H9 (cell line): ENCODE measurements around the gene BLTP1. TPM values are rescaled to one million over a fixed set of nuclear protein-coding genes. Genes with fewer than 3 reads are reported as not detected.

ENCODE experiments used
- DNase-seq: peaks from one replicate; pipeline ENCODE4 v3.0.0-alpha.2; 2017
- H2AFZ ChIP-seq: one replicate; pipeline ENCODE4 v1.6.1; 2013; ENCODE audit warnings: mild to moderate bottlenecking, low read length, control low read depth, moderate library complexity
- H2AK5ac ChIP-seq: 2 replicates; pipeline ENCODE4 v1.6.1; 2013; ENCODE audit warnings: low read length, control low read depth, mixed read lengths; ENCODE audit not compliant: insufficient read length
- H2BK120ac ChIP-seq: one replicate; pipeline ENCODE4 v1.6.1; 2013; ENCODE audit warnings: low read depth, mild to moderate bottlenecking, low read length, control low read depth, inconsistent platforms; ENCODE audit not compliant: poor library complexity, severe bottlenecking
- H2BK12ac ChIP-seq: 2 replicates; pipeline ENCODE4 v1.6.1; 2013; ENCODE audit warnings: low read length, control low read depth, mixed read lengths, low read depth; ENCODE audit not compliant: insufficient read length
- H2BK15ac ChIP-seq: 2 replicates; pipeline ENCODE4 v1.6.1; 2013; ENCODE audit warnings: low read depth, low read length, control low read depth
- H2BK20ac ChIP-seq: one replicate; pipeline ENCODE4 v1.6.1; 2013; ENCODE audit warnings: low read depth, mild to moderate bottlenecking, low read length, control low read depth, inconsistent platforms; ENCODE audit not compliant: poor library complexity, severe bottlenecking
- H2BK5ac ChIP-seq: 2 replicates; pipeline ENCODE4 v1.6.1; 2013; ENCODE audit warnings: low read length, control low read depth, mixed read lengths; ENCODE audit not compliant: insufficient read length
- H3K14ac ChIP-seq: 2 replicates; pipeline ENCODE4 v1.6.1; 2013; ENCODE audit warnings: low read length, control low read depth; ENCODE audit not compliant: insufficient read depth
- H3K18ac ChIP-seq: 2 replicates; pipeline ENCODE4 v1.6.1; 2013; ENCODE audit warnings: low read depth, mild to moderate bottlenecking, mixed read lengths, low read length, control low read depth; ENCODE audit not compliant: insufficient read length
- H3K23ac ChIP-seq: 2 replicates; pipeline ENCODE4 v1.6.1; 2013; ENCODE audit warnings: low read length, control low read depth, mixed read lengths, low read depth; ENCODE audit not compliant: insufficient read length
- H3K23me2 ChIP-seq: 2 replicates; pipeline ENCODE4 v1.6.1; 2013; ENCODE audit warnings: low read depth, mild to moderate bottlenecking, mixed read lengths, low read length, control low read depth; ENCODE audit not compliant: insufficient read length, poor library complexity, severe bottlenecking
- H3K27ac ChIP-seq: 2 replicates; pipeline ENCODE4 v1.5.1; 2013; ENCODE audit warnings: low read length, control low read depth, mixed read lengths, low read depth; ENCODE audit not compliant: insufficient read length
- H3K27me3 ChIP-seq: 2 replicates; pipeline ENCODE4 v1.6.1; 2013; ENCODE audit warnings: low read length, control low read depth, inconsistent platforms; ENCODE audit not compliant: insufficient read depth
- H3K4ac ChIP-seq: 2 replicates; pipeline ENCODE4 v1.6.1; 2013; ENCODE audit warnings: low read depth, mild to moderate bottlenecking, control low read depth, inconsistent platforms, low read length, moderate library complexity
- H3K4me1 ChIP-seq: 2 replicates; pipeline ENCODE4 v1.6.1; 2013; ENCODE audit warnings: low read length, control low read depth, inconsistent platforms; ENCODE audit not compliant: insufficient read depth
- H3K4me2 ChIP-seq: 2 replicates; pipeline ENCODE4 v1.6.1; 2013; ENCODE audit warnings: low read length, control low read depth, mixed read lengths; ENCODE audit not compliant: insufficient read length, insufficient read depth
- H3K56ac ChIP-seq: 2 replicates; pipeline ENCODE4 v1.6.1; 2013; ENCODE audit warnings: low read depth, mild to moderate bottlenecking, mixed read lengths, low read length, control low read depth; ENCODE audit not compliant: insufficient read length
- H3K79me1 ChIP-seq: 2 replicates; pipeline ENCODE4 v1.6.1; 2013; ENCODE audit warnings: low read depth, mild to moderate bottlenecking, moderate library complexity, low read length, control low read depth, inconsistent platforms; ENCODE audit not compliant: insufficient read depth, poor library complexity, severe bottlenecking
- H3K79me2 ChIP-seq: 2 replicates; pipeline ENCODE4 v1.6.1; 2013; ENCODE audit warnings: low read length, control low read depth, inconsistent platforms; ENCODE audit not compliant: insufficient read depth
- H3K9ac ChIP-seq: 2 replicates; pipeline ENCODE4 v1.6.1; 2013; ENCODE audit warnings: low read length, control low read depth, mixed read lengths; ENCODE audit not compliant: insufficient read length; ENCODE audit errors: extremely low read depth
- H3K9me3 ChIP-seq: one replicate; pipeline ENCODE4 v1.6.1; 2013; ENCODE audit warnings: low read depth, low read length, inconsistent platforms; ENCODE audit not compliant: control insufficient read depth
- H3T11ph ChIP-seq: one replicate; pipeline ENCODE4 v1.6.1; 2013; ENCODE audit warnings: mild to moderate bottlenecking, low read length, control low read depth, inconsistent platforms
- H4K20me1 ChIP-seq: one replicate; pipeline ENCODE4 v1.6.1; 2013; ENCODE audit not compliant: control insufficient read depth, insufficient read length, insufficient read depth
- H4K5ac ChIP-seq: 2 replicates; pipeline ENCODE4 v1.6.1; 2013; ENCODE audit warnings: low read depth, mild to moderate bottlenecking, mixed read lengths, low read length, control low read depth; ENCODE audit not compliant: insufficient read length
- H4K8ac ChIP-seq: replicated peaks from 2 replicates; pipeline ENCODE4 v1.6.1; 2013; ENCODE audit warnings: low read length, control low read depth, mixed read lengths, low read depth; ENCODE audit not compliant: insufficient read length
- H4K91ac ChIP-seq: 2 replicates; pipeline ENCODE4 v1.6.1; 2013; ENCODE audit warnings: low read depth, mild to moderate bottlenecking, moderate library complexity, mixed read lengths, low read length, control low read depth; ENCODE audit not compliant: insufficient read length
- H3K27ac Mint-ChIP-seq, 3 experiments: 2 replicates in 2 of 3; 3 replicates in 1 of 3; pipeline ENCODE4 v1.8.0; 2020 to 2021; ENCODE audit warnings: mixed read lengths in 3 of 3, mild to moderate bottlenecking in 1 of 3, moderate library complexity in 1 of 3
- H3K27me3 Mint-ChIP-seq: 2 replicates; pipeline ENCODE4 v1.8.0; 2021; ENCODE audit warnings: low read depth, mild to moderate bottlenecking, moderate library complexity, mixed read lengths
- H3K36me3 Mint-ChIP-seq, 3 experiments: 2 replicates in 2 of 3; 3 replicates in 1 of 3; pipeline ENCODE4 v1.8.0; 2020 to 2021; ENCODE audit warnings: low read depth in 3 of 3, mixed read lengths in 3 of 3; ENCODE audit not compliant: insufficient read depth in 1 of 3
- H3K4me1 Mint-ChIP-seq, 2 experiments: 2 replicates each; pipeline ENCODE4 v1.8.0; 2020; ENCODE audit warnings: mixed read lengths in 2 of 2
- H3K4me3 Mint-ChIP-seq, 2 experiments: 2 replicates in 1 of 2; 3 replicates in 1 of 2; pipeline ENCODE4 v1.8.0; 2020 to 2021; ENCODE audit warnings: mild to moderate bottlenecking in 2 of 2, mixed read lengths in 2 of 2, moderate library complexity in 1 of 2
- H3K9me3 Mint-ChIP-seq, 2 experiments: 2 replicates in 1 of 2; 3 replicates in 1 of 2; pipeline ENCODE4 v1.8.0; 2020; ENCODE audit warnings: mild to moderate bottlenecking in 2 of 2, mixed read lengths in 2 of 2, moderate library complexity in 1 of 2
- CTCF ChIP-seq: fragments of 200-600 bp; sonication (generic); conservative IDR thresholded peaks from 3 replicates; pipeline ENCODE4 v1.8.0; 2021; ENCODE audit warnings: antibody characterized with exemption, mild to moderate bottlenecking
- WGBS: extraction: QIAGEN DNeasy Blood & Tissue Kit; methylation state at CpG from one replicate; pipeline ENCODE4 v1.1.7; 2013; ENCODE audit warnings: missing lambda C conversion rate, low lambda C conversion rate, mixed read lengths; ENCODE audit not compliant: insufficient read length; ENCODE audit errors: extremely low coverage; 5-methylcytosine and 5-hydroxymethylcytosine counted together
- total RNA-seq: library from RNA; stranded (reverse); gene quantifications from 2 replicates; pipeline ENCODE4 v1.2.1, GENCODE V29; 2021

BLTP1 gene
- total RNA-seq, 1 experiment from 2014 or later: 27.4 TPM

- Mint-ChIP-seq H3K27me3 (peaks cover 1% of the 10 kb centered on the region; the same call in 1 of the 2 replicates), H3K36me3 (no peaks in the 10 kb centered on the region), H3K4me1 (no peaks in the 10 kb centered on the region), H3K4me3 (no peak overlapping the region), H3K27ac (no peak overlapping the region), H3K9me3 (peaks cover 0 to 2% of the 10 kb centered on the region in 2 experiments; a peak in 3 of 5 replicates)
- Histone ChIP-seq H3K4ac (no peak overlapping the region), H3T11ph (no peak overlapping the region), H3K79me1 (no peaks in the 10 kb centered on the region), H3K27me3 (no peaks in the 10 kb centered on the region), H3K23ac (no peak overlapping the region), H4K20me1 (no peaks in the 10 kb centered on the region), H3K79me2 (no peaks in the 10 kb centered on the region), H4K5ac (no peak overlapping the region), H3K56ac (no peak overlapping the region), H2BK120ac (no peak overlapping the region), H3K9ac (no peak overlapping the region), H3K4me2 (no peak overlapping the region), H3K14ac (no peak overlapping the region), H3K27ac (no peak overlapping the region), H2AK5ac (no peak overlapping the region), H3K9me3 (no peaks in the 10 kb centered on the region), H4K91ac (no peak overlapping the region), H2BK15ac (no peak overlapping the region), H3K23me2 (no peaks in the 10 kb centered on the region), H3K18ac (no peak overlapping the region), H2AFZ (no peak overlapping the region), H2BK20ac (no peak overlapping the region), H2BK12ac (no peak overlapping the region), H2BK5ac (no peak overlapping the region), H3K4me1 (no peaks in the 10 kb centered on the region), H4K8ac (no peak overlapping the region)
- WGBS: no CpG with 5 or more reads among the region's 3 CpGs
- DNase-seq: no peak
- TF ChIP-seq CTCF: no peak
Measured at GRCh38 chr4:122139139-122139538, 13.0 kb upstream of the BLTP1 start.
